Glutamatergic neuron (in vitro differentiated cells): ENCODE data around the gene PARP8. TPM values are rescaled to one million over a fixed set of nuclear protein-coding genes. Genes with fewer than 3 reads are reported as not detected.

Experiments
- DNase-seq: peaks from one replicate; pipeline ENCODE4 v3.0.0; 2022
- H3K27ac Mint-ChIP-seq: one replicate; pipeline ENCODE4 v1.8.0; 2020; ENCODE audit warnings: mild to moderate bottlenecking, mixed read lengths, inconsistent platforms; ENCODE audit not compliant: unreplicated experiment
- H3K27me3 Mint-ChIP-seq: one replicate; pipeline ENCODE4 v1.8.0; 2020; ENCODE audit warnings: mild to moderate bottlenecking, moderate library complexity, mixed read lengths, inconsistent platforms; ENCODE audit not compliant: unreplicated experiment
- H3K36me3 Mint-ChIP-seq: one replicate; pipeline ENCODE4 v1.8.0; 2020; ENCODE audit warnings: mild to moderate bottlenecking, mixed read lengths, inconsistent platforms; ENCODE audit not compliant: unreplicated experiment
- H3K4me1 Mint-ChIP-seq: one replicate; pipeline ENCODE4 v1.8.0; 2020; ENCODE audit warnings: mild to moderate bottlenecking, low read depth, mixed read lengths, inconsistent platforms; ENCODE audit not compliant: unreplicated experiment
- H3K4me3 Mint-ChIP-seq: one replicate; pipeline ENCODE4 v1.8.0; 2020; ENCODE audit warnings: mild to moderate bottlenecking, mixed read lengths, inconsistent platforms; ENCODE audit not compliant: unreplicated experiment
- H3K9me3 Mint-ChIP-seq: one replicate; pipeline ENCODE4 v1.8.0; 2020; ENCODE audit warnings: mild to moderate bottlenecking, moderate library complexity, mixed read lengths, inconsistent platforms; ENCODE audit not compliant: unreplicated experiment
- total RNA-seq: library from RNA; stranded (reverse); fragmentation: NEBNext Ultra II Directional; extraction: Animal tissue kit (Norgen Biotek cat#: 25700); gene quantifications from one replicate; pipeline ENCODE4 v1.2.1, GENCODE V29; 2021; ENCODE audit not compliant: unreplicated experiment
- TF ChIP-seq, protein P1 (sequence below): fragments of 200-600 bp; sonication (generic); IDR thresholded peaks from one replicate; pipeline ENCODE4 v1.5.0; 2021; ENCODE audit not compliant: partially characterized antibody, unreplicated experiment

Gene PARP8
- total RNA-seq, 1 donor from 2014 or later: 11.3 TPM

DNA sequence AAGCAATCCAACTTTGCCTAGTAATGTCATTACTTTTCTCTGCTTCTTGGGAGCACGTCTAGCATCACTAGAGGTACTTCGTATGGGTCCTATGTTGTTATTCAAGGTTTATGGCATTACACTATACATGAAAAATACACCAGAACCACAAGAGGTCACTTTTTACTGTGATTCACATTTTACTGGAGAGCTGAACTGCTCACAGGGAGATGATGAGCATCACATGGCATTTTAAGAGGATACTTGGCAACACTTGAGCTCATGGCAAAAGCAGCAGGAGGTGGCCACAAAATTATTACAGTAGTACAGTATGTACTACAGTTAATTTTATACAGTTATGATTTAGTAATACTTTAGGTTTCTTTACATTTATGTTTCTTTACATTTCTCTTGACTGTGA, 223.4 kb downstream of the PARP8 start:
- no peaks in the 10 kb centered on the region for H3K27me3 Mint-ChIP-seq
- H3K9me3 Mint-ChIP-seq: no peaks in the 10 kb centered on the region
- TF ChIP-seq, protein P1, sequence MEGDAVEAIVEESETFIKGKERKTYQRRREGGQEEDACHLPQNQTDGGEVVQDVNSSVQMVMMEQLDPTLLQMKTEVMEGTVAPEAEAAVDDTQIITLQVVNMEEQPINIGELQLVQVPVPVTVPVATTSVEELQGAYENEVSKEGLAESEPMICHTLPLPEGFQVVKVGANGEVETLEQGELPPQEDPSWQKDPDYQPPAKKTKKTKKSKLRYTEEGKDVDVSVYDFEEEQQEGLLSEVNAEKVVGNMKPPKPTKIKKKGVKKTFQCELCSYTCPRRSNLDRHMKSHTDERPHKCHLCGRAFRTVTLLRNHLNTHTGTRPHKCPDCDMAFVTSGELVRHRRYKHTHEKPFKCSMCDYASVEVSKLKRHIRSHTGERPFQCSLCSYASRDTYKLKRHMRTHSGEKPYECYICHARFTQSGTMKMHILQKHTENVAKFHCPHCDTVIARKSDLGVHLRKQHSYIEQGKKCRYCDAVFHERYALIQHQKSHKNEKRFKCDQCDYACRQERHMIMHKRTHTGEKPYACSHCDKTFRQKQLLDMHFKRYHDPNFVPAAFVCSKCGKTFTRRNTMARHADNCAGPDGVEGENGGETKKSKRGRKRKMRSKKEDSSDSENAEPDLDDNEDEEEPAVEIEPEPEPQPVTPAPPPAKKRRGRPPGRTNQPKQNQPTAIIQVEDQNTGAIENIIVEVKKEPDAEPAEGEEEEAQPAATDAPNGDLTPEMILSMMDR: no peak
- no peak overlapping the region for H3K27ac Mint-ChIP-seq
- peaks cover 9% of the 10 kb centered on the region for H3K4me1 Mint-ChIP-seq
- no peak for DNase-seq
- H3K4me3 Mint-ChIP-seq: no peak overlapping the region
- no peaks in the 10 kb centered on the region for H3K36me3 Mint-ChIP-seq

Other genes with a start within 250 kb of the PARP8 start
- gene EMB, start 225.3 kb upstream of the PARP8 start, total RNA-seq: 19.7 TPM